SIG-M5 treated with dmso at 0.1 percent for 504 hours (cell line): Measurements from ENCODE around the gene LRRC70.
A peak's percentile ranks its signal among the peaks of the same experiment; 100 is the strongest.
"Not testable (repeated sequence)": the region's sequence is repeated elsewhere in the genome, so short reads cannot be mapped to it uniquely, and the experiment has no call there.

Source experiments
- DNase-seq: peaks from one replicate; lab custom pipeline; 2025; ENCODE audit not compliant: unreplicated experiment; lab: John Stamatoyannopoulos, UW

LRRC70 gene

GRCh38 chr5:62578540-62578939, at the start of gene LRRC70:
Gene LRRC70, plus strand, starts transcription at chr5:62578819. Its CDS starts 620 bp downstream, at chr5:62579439.
- DNase-seq = peak; percentile 82

GRCh38 chr5:62533597-62533996, 45.0 kb upstream of the LRRC70 start:
- DNase-seq = no peak

GRCh38 chr5:62534461-62535236, 44.0 kb upstream of the LRRC70 start:
- DNase-seq = no peak

GRCh38 chr5:62536232-62536631, 42.4 kb upstream of the LRRC70 start:
- no peak for DNase-seq

- no peak for DNase-seq
These were observed 41.8 kb upstream of the LRRC70 start for GRCh38 chr5:62536783-62537182.

- peak; percentile 59 for DNase-seq
These were observed 40.3 kb upstream of the LRRC70 start for GRCh38 chr5:62538017-62538942.

GRCh38 chr5:62542720-62543119, 35.9 kb upstream of the LRRC70 start:
- no peak for DNase-seq

GRCh38 chr5:62547945-62548630, 30.5 kb upstream of the LRRC70 start:
- DNase-seq = peak; percentile 18

GRCh38 chr5:62550103-62550502, 28.5 kb upstream of the LRRC70 start:
- no peak for DNase-seq

GRCh38 chr5:62555930-62556329, 22.7 kb upstream of the LRRC70 start:
- no peak for DNase-seq

- no peak for DNase-seq
These were observed 19.7 kb upstream of the LRRC70 start for GRCh38 chr5:62558941-62559340.

- DNase-seq = no peak
These were observed 17.8 kb upstream of the LRRC70 start for GRCh38 chr5:62560786-62561185.

- DNase-seq = no peak
These were observed 16.7 kb upstream of the LRRC70 start for GRCh38 chr5:62561896-62562295.

GRCh38 chr5:62562867-62563266, 15.8 kb upstream of the LRRC70 start:
- DNase-seq = no peak

GRCh38 chr5:62564101-62564500, 14.5 kb upstream of the LRRC70 start:
- no peak for DNase-seq

GRCh38 chr5:62565740-62566139, 12.9 kb upstream of the LRRC70 start:
- DNase-seq = not testable (repeated sequence)

- DNase-seq = no peak
These were observed 10.5 kb upstream of the LRRC70 start for GRCh38 chr5:62568143-62568542.

GRCh38 chr5:62568800-62569432, 9.7 kb upstream of the LRRC70 start:
- DNase-seq = no peak

- no peak for DNase-seq
These were observed 9.1 kb upstream of the LRRC70 start for GRCh38 chr5:62569470-62569869.

- no peak for DNase-seq
These were observed 5.6 kb upstream of the LRRC70 start for GRCh38 chr5:62572918-62573514.

GRCh38 chr5:62574599-62574998, 4.0 kb upstream of the LRRC70 start:
- DNase-seq = no peak
